ENCODE measurements around the gene DAPK1.

Gene DAPK1

GRCh38 chr9:87665505-87665904 is 167.8 kb downstream of the DAPK1 start:
- TF ChIP-seq EZH2phosphoT487 (IDR thresholded peaks at IDR 0.05; ENCODE audit: borderline replicate concordance, low read length) (no peak), CTCF (IDR thresholded peaks at IDR 0.05; ENCODE audit: low read depth, low read length, poor library complexity, severe bottlenecking) (no peak)
- no peaks in the 10 kb centered on the region for H3K79me2 ChIP-seq (ENCODE audit: control insufficient read depth, low read length)
- H3F3A ChIP-seq (ENCODE audit: control insufficient read depth, insufficient read depth): no peaks in the 10 kb centered on the region
- H3K9me2 ChIP-seq (replicated peaks; ENCODE audit: control insufficient read depth, low read length): no peaks in the 10 kb centered on the region
- H3K4me3 ChIP-seq (ENCODE audit: low read length): no peak overlapping the region
- no peaks in the 10 kb centered on the region for H3K4me1 ChIP-seq (ENCODE audit: control insufficient read depth, low read length)
- H3K27me3 ChIP-seq (ENCODE audit: control insufficient read depth, low read length): no peaks in the 10 kb centered on the region
- no peaks in the 10 kb centered on the region for H4K20me1 ChIP-seq (ENCODE audit: control insufficient read depth, insufficient read depth, low read depth, low read length)
- no peak overlapping the region for H3K4me2 ChIP-seq (ENCODE audit: low read length)
- no peaks in the 10 kb centered on the region for H3K36me3 ChIP-seq (ENCODE audit: control insufficient read depth, low read length)
- no peaks in the 10 kb centered on the region; the same call in 1 of the 2 replicates for H3K9me3 ChIP-seq (ENCODE audit: control insufficient read depth, insufficient read depth, low read length)
- no peak overlapping the region for H3K27ac ChIP-seq (ENCODE audit: low read depth, low read length)

GRCh38 chr9:87667164-87667738 is 169.6 kb downstream of the DAPK1 start:
- Histone ChIP-seq H3K4me2 (ENCODE audit: low read length) (no peak overlapping the region), H3K4me3 (ENCODE audit: low read length) (no peak overlapping the region), H3F3A (ENCODE audit: control insufficient read depth, insufficient read depth) (no peaks in the 10 kb centered on the region), H3K27ac (ENCODE audit: low read depth, low read length) (no peak overlapping the region), H4K20me1 (ENCODE audit: control insufficient read depth, insufficient read depth, low read depth, low read length) (no peaks in the 10 kb centered on the region), H3K79me2 (ENCODE audit: control insufficient read depth, low read length) (no peaks in the 10 kb centered on the region), H3K9me2 (replicated peaks; ENCODE audit: control insufficient read depth, low read length) (no peaks in the 10 kb centered on the region), H3K27me3 (ENCODE audit: control insufficient read depth, low read length) (no peaks in the 10 kb centered on the region), H3K36me3 (ENCODE audit: control insufficient read depth, low read length) (no peaks in the 10 kb centered on the region), H3K9me3 (ENCODE audit: control insufficient read depth, insufficient read depth, low read length) (no peaks in the 10 kb centered on the region; the same call in 1 of the 2 replicates), H3K4me1 (ENCODE audit: control insufficient read depth, low read length) (no peaks in the 10 kb centered on the region)
- TF ChIP-seq EZH2phosphoT487 (IDR thresholded peaks at IDR 0.05; ENCODE audit: borderline replicate concordance, low read length): no peak
- TF ChIP-seq CTCF (IDR thresholded peaks at IDR 0.05; ENCODE audit: low read depth, low read length, poor library complexity, severe bottlenecking): peak; percentile 50

- Histone ChIP-seq H3F3A (ENCODE audit: control insufficient read depth, insufficient read depth) (no peaks in the 10 kb centered on the region), H4K20me1 (ENCODE audit: control insufficient read depth, insufficient read depth, low read depth, low read length) (no peaks in the 10 kb centered on the region), H3K4me2 (ENCODE audit: low read length) (no peak overlapping the region), H3K4me3 (ENCODE audit: low read length) (no peak overlapping the region), H3K9me3 (ENCODE audit: control insufficient read depth, insufficient read depth, low read length) (no peaks in the 10 kb centered on the region; the same call in 1 of the 2 replicates), H3K27me3 (ENCODE audit: control insufficient read depth, low read length) (no peaks in the 10 kb centered on the region), H3K27ac (ENCODE audit: low read depth, low read length) (no peak overlapping the region), H3K79me2 (ENCODE audit: control insufficient read depth, low read length) (no peaks in the 10 kb centered on the region), H3K9me2 (replicated peaks; ENCODE audit: control insufficient read depth, low read length) (no peaks in the 10 kb centered on the region), H3K36me3 (ENCODE audit: control insufficient read depth, low read length) (no peaks in the 10 kb centered on the region), H3K4me1 (ENCODE audit: control insufficient read depth, low read length) (no peaks in the 10 kb centered on the region)
- TF ChIP-seq EZH2phosphoT487 (IDR thresholded peaks at IDR 0.05; ENCODE audit: borderline replicate concordance, low read length) (no peak), CTCF (IDR thresholded peaks at IDR 0.05; ENCODE audit: low read depth, low read length, poor library complexity, severe bottlenecking) (no peak)
Measured at GRCh38 chr9:87668222-87668621, 170.6 kb downstream of the DAPK1 start.
